ENCODE results near the gene KCNIP4. TPM values are rescaled to one million over a fixed set of nuclear protein-coding genes. Genes with fewer than 3 reads are reported as not detected.

KCNIP4 gene
- total and polyA plus RNA-seq, 9 of the 15 experiments (the other 6 are each of a cell fraction or from before 2014, with no cell fraction given): 0.25 to 0.41 TPM; not detected in 7

DNA sequence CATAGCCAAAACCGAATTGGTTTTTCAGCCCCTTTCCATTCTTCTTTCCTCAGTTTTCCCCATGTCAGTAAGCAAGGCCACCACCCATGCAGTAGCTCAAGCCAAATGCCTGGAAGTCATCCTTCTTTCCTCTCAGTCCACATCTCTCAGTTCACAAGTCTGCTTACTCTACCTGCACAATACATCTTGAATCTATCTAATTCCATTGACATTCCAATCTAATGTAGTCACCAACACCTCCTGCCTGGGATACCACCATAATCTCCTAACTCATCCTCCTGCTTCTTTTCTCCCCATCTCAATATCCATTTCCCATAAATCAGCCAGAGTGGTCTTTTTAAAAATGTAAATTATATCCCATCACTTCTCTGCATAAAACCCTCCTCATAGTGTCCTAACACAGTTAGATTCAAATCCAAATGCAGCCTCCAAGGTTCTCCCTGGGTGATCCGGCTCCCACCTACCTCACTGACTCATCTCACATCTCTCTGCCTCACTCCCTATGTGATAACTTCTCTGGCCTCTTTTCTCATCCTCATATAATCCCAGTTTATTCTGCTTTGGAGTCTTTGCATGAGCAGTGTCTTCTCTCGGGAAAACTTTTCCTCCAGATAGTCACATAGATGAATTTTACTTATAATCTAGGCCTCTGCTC lies 26.9 kb downstream of the KCNIP4 start:
- FAIRE-seq (no peak), ATAC-seq (no peak), DNase-seq (ENCODE audit: extremely low read depth in 1 of 4, low spot score in 3 of 4) (no peak)
- TF ChIP-seq PCBP1 (IDR thresholded peaks at IDR 0.05; ENCODE audit: low read depth, low read length, poor library complexity, severe bottlenecking) (no peak), MLLT1 (IDR thresholded peaks at IDR 0.05) (no peak), SAP30 (IDR thresholded peaks at IDR 0.05; ENCODE audit: borderline replicate concordance, insufficient read depth, low read depth, low read length, poor library complexity, severe bottlenecking) (no peak), ZNF707 (CRISPR knock-in tag; conservative IDR thresholded peaks at IDR 0.05) (no peak), POLR2H (tag; IDR thresholded peaks at IDR 0.05; ENCODE audit: low read depth) (no peak), WHSC1 (IDR thresholded peaks at IDR 0.05; ENCODE audit: low read length) (no peak), AFF1 (IDR thresholded peaks at IDR 0.05; ENCODE audit: low read depth in 1 of 2, partially characterized antibody in 2 of 2) (no peak)
- 0% methylated on average over 3 of the region's 3 CpGs for WGBS (ENCODE audit: insufficient coverage, low coverage, missing lambda C conversion rate)
- Histone ChIP-seq H2AFZ (ENCODE audit: low read depth, low read length) (no peak overlapping the region), H3K9ac (ENCODE audit: insufficient read depth in 1 of 2, low read depth in 2 of 2, low read length in 2 of 2) (no peak overlapping the region), H3K9me3 (replicated peaks; ENCODE audit: control insufficient read depth, insufficient read depth, low read depth, low read length) (no peaks in the 10 kb centered on the region), H3K27me3 (ENCODE audit: control insufficient read depth in 2 of 2, insufficient read depth in 2 of 2, low read length in 2 of 2) (no peaks in the 10 kb centered on the region), H3K4me2 (ENCODE audit: insufficient read depth, low read length) (no peak overlapping the region), H3K36me3 (ENCODE audit: control insufficient read depth, insufficient read depth, low read length) (no peaks in the 10 kb centered on the region), H3K4me3 (no peak overlapping the region), H3K79me2 (ENCODE audit: control insufficient read depth, insufficient read depth, low read length) (no peaks in the 10 kb centered on the region), H3K4me1 (replicated peaks in 1 of 2; ENCODE audit: control insufficient read depth in 2 of 2, insufficient read depth in 2 of 2, low read length in 2 of 2) (no peaks in the 10 kb centered on the region), H3K9me1 (ENCODE audit: control insufficient read depth, insufficient read depth, low read length) (no peaks in the 10 kb centered on the region), H3K27ac (ENCODE audit: extremely low read depth, low read depth, low read length) (no peak overlapping the region), H4K20me1 (replicated peaks; ENCODE audit: control insufficient read depth, insufficient read depth, low read length) (no peaks in the 10 kb centered on the region)
- ChIA-PET CTCF (ENCODE audit: low intra/inter-chr PET ratio) (no interaction called here), POLR2A (no interaction called here)
- intact Hi-C loops (cut with micrococcal nuclease): no loop called here
- no TSS peak for BruUV-seq (replicated peaks)
- in situ Hi-C loops (cut with MboI): no loop called here
